ENCODE data around the gene ARHGEF1. TPM values are rescaled to one million over a fixed set of nuclear protein-coding genes. Genes with fewer than 3 reads are reported as not detected.

Gene ARHGEF1
- total and polyA plus RNA-seq, 2 donors (not counting 1 experiment from before 2014, with no cell fraction given), result 646 to 886 TPM

GRCh38 chr19:41851456-41851855 lies 31.5 kb upstream of the ARHGEF1 start:
- no peaks in the 10 kb centered on the region for H3K36me3 ChIP-seq (replicated peaks in 1 of 2; ENCODE audit: control extremely low read depth in 1 of 2, control insufficient read depth in 1 of 2, extremely low read depth in 1 of 2, insufficient read depth in 2 of 2, low read length in 1 of 2)
- no peaks in the 10 kb centered on the region for H3K9me3 ChIP-seq (ENCODE audit: control extremely low read depth in 1 of 3, control insufficient read depth in 2 of 3, insufficient read depth in 1 of 3, low read length in 2 of 3)
- TF ChIP-seq EZH2 (IDR thresholded peaks at IDR 0.05; ENCODE audit: borderline replicate concordance, insufficient read depth, low read depth, low read length, poor library complexity, severe bottlenecking), result no peak
- TF ChIP-seq, protein P1, sequence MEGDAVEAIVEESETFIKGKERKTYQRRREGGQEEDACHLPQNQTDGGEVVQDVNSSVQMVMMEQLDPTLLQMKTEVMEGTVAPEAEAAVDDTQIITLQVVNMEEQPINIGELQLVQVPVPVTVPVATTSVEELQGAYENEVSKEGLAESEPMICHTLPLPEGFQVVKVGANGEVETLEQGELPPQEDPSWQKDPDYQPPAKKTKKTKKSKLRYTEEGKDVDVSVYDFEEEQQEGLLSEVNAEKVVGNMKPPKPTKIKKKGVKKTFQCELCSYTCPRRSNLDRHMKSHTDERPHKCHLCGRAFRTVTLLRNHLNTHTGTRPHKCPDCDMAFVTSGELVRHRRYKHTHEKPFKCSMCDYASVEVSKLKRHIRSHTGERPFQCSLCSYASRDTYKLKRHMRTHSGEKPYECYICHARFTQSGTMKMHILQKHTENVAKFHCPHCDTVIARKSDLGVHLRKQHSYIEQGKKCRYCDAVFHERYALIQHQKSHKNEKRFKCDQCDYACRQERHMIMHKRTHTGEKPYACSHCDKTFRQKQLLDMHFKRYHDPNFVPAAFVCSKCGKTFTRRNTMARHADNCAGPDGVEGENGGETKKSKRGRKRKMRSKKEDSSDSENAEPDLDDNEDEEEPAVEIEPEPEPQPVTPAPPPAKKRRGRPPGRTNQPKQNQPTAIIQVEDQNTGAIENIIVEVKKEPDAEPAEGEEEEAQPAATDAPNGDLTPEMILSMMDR (IDR thresholded peaks at IDR 0.05), result no peak
- H3K4me3 ChIP-seq (ENCODE audit: control extremely low read depth in 1 of 5, extremely low read depth in 1 of 5, insufficient read depth in 1 of 5, low read depth in 2 of 5, low read length in 4 of 5), result no peak overlapping the region
- DNase-seq, result no peak
- POLR2A ChIA-PET, result interaction anchor here (0.6 kb wide), 1 partner anchor 19 kb away, joined by 4 read pairs; no protein-coding TSS in a partner anchor
- intact Hi-C loops (cut with micrococcal nuclease), result no loop called here
- Mint-ChIP-seq H3K9me3 (ENCODE audit: insufficient read depth) (no peaks in the 10 kb centered on the region), H3K27ac (no peak overlapping the region), H3K4me3 (no peak overlapping the region), H3K4me1 (no peaks in the 10 kb centered on the region), H3K27me3 (peaks cover 4% of the 10 kb centered on the region)
- H3K27ac ChIP-seq (ENCODE audit: low read length in 2 of 2), result no peak overlapping the region
- no peaks in the 10 kb centered on the region for H3K4me1 ChIP-seq (ENCODE audit: control insufficient read depth in 2 of 2, insufficient read depth in 2 of 2, low read length in 2 of 2)
- CTCF ChIA-PET, result interaction anchor here (1.2 to 1.8 kb wide), 2 partner anchors 8 to 16 kb away, joined by 3 to 4 read pairs; no protein-coding TSS in a partner anchor
- no peaks in the 10 kb centered on the region for H3K79me2 ChIP-seq (ENCODE audit: control insufficient read depth, insufficient read depth, low read length)
- ATAC-seq (ENCODE audit: low read depth), result no peak
- no peaks in the 10 kb centered on the region for H4K20me1 ChIP-seq (ENCODE audit: control insufficient read depth, insufficient read depth, low read length, poor library complexity, severe bottlenecking)
- no peak overlapping the region for H3K9ac ChIP-seq (ENCODE audit: low read length)
- no peak overlapping the region for H3K4me2 ChIP-seq (replicated peaks; ENCODE audit: low read depth, low read length, poor library complexity, severe bottlenecking)
- WGBS (ENCODE audit: insufficient coverage), result 64% methylated on average over 3 of the region's 4 CpGs
- H3K27me3 ChIP-seq (replicated peaks in 1 of 4; ENCODE audit: control extremely low read depth in 1 of 4, control insufficient read depth in 3 of 4, insufficient read depth in 4 of 4, low read length in 3 of 4), result no peaks in the 10 kb centered on the region
- no peak overlapping the region for H2AFZ ChIP-seq (ENCODE audit: insufficient read depth, low read depth, low read length, poor library complexity, severe bottlenecking)

- TF ChIP-seq, protein P1 (IDR thresholded peaks at IDR 0.05), result no peak
- no peak for TF ChIP-seq EZH2 (IDR thresholded peaks at IDR 0.05; ENCODE audit: borderline replicate concordance, insufficient read depth, low read depth, low read length, poor library complexity, severe bottlenecking)
- intact Hi-C loops (cut with micrococcal nuclease), result no loop called here
- H3K9ac ChIP-seq (ENCODE audit: low read length), result no peak overlapping the region
- H3K4me1 ChIP-seq (ENCODE audit: control insufficient read depth in 2 of 2, insufficient read depth in 2 of 2, low read length in 2 of 2), result no peaks in the 10 kb centered on the region
- H3K36me3 ChIP-seq (replicated peaks in 1 of 2; ENCODE audit: control extremely low read depth in 1 of 2, control insufficient read depth in 1 of 2, extremely low read depth in 1 of 2, insufficient read depth in 2 of 2, low read length in 1 of 2), result no peaks in the 10 kb centered on the region
- H3K27ac ChIP-seq (ENCODE audit: low read length in 2 of 2), result no peak overlapping the region
- Mint-ChIP-seq H3K4me3 (no peak overlapping the region), H3K9me3 (ENCODE audit: insufficient read depth) (no peaks in the 10 kb centered on the region), H3K27ac (no peak overlapping the region), H3K4me1 (no peaks in the 10 kb centered on the region), H3K27me3 (peaks cover 4% of the 10 kb centered on the region)
- no peak for ATAC-seq (ENCODE audit: low read depth)
- ChIA-PET CTCF (interaction anchor here (1.0 to 2.2 kb wide), 4 partner anchors 17 to 176 kb away, joined by 3 to 10 read pairs (median 3); no protein-coding TSS in a partner anchor), POLR2A (no interaction called here)
- no peaks in the 10 kb centered on the region for H3K79me2 ChIP-seq (ENCODE audit: control insufficient read depth, insufficient read depth, low read length)
- H4K20me1 ChIP-seq (ENCODE audit: control insufficient read depth, insufficient read depth, low read length, poor library complexity, severe bottlenecking), result no peaks in the 10 kb centered on the region
- H3K4me2 ChIP-seq (replicated peaks; ENCODE audit: low read depth, low read length, poor library complexity, severe bottlenecking), result no peak overlapping the region
- H3K27me3 ChIP-seq (replicated peaks in 1 of 4; ENCODE audit: control extremely low read depth in 1 of 4, control insufficient read depth in 3 of 4, insufficient read depth in 4 of 4, low read length in 3 of 4), result no peaks in the 10 kb centered on the region
- 57% methylated on average over 1 of the region's 2 CpGs for WGBS (ENCODE audit: insufficient coverage)
- H3K4me3 ChIP-seq (ENCODE audit: control extremely low read depth in 1 of 5, extremely low read depth in 1 of 5, insufficient read depth in 1 of 5, low read depth in 2 of 5, low read length in 4 of 5), result no peak overlapping the region
- no peak for DNase-seq
- no peaks in the 10 kb centered on the region for H3K9me3 ChIP-seq (ENCODE audit: control extremely low read depth in 1 of 3, control insufficient read depth in 2 of 3, insufficient read depth in 1 of 3, low read length in 2 of 3)
- H2AFZ ChIP-seq (ENCODE audit: insufficient read depth, low read depth, low read length, poor library complexity, severe bottlenecking), result no peak overlapping the region
Observed at GRCh38 chr19:41853344-41853743, 29.6 kb upstream of the ARHGEF1 start.
